Stimulated activated CD8-positive, alpha-beta memory T cell treated with anti-CD3 and anti-CD28 coated beads, Interleukin-4, amount 100 ng/mL, for 24 hours (primary cell): ENCODE results near the gene CDH5.

ENCODE experiments used
- DNase-seq: peaks from one replicate; pipeline ENCODE4 v3.0.0-alpha.2; 2020; ENCODE audit warnings: low read depth

The CDH5 gene

DNA sequence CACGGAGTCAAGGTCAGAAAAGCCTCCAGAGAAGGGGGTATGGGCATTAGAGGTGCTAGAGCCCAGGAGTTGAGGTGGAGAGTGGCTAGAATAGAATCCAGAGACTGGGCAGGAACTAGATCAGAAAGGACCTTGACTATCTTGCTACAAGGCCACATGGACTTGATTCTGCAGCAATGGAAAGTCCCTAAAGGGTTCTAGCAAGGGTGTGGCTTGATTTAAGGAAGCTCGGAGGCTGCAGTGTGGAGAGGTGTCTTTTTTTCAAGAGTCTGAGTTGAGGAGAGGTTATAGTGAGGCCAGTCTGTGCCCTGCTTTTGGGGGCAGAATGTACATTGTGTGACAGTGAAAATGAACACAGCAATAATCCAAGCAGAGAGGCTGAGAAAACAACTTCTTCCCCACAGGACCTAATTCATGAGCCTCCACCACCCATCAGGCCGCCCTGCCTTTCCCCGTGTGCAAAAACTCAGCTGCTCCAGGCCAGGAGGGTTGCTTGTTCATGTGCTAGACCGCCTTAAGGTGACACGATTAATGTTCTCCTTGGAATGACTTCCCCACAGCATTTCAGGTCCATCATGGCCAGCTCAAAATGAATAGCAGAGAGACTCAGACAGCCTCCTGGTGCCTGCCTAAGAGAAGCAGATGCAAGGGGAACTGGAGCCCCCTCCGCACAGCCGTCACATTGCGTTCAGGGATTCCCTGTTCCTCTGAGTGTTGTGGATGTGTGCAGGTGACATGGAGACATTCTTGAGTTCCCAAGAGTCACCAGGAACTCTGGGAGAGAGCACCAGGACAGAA is 51.9 kb downstream of the CDH5 start:
- no peak for DNase-seq

DNA sequence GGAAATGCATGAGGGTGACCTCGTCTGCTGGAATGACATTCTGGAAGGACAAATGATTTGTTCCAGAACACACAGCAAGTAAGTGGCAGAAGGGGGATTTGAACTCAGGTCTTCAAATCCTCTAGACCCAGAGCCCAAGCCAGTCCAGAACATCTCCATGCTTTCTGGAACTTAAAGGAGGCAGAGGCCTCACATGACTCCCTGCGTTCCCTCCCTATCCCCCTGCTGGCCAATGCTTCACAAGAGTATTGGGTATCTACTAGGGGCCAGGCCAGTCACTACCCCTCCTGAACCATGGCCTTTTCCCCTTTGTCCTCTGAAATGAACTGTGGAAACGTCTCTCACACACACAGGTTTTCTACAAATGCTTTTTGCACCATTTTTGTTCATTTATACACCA is 53.0 kb downstream of the CDH5 start:
- no peak for DNase-seq

DNA sequence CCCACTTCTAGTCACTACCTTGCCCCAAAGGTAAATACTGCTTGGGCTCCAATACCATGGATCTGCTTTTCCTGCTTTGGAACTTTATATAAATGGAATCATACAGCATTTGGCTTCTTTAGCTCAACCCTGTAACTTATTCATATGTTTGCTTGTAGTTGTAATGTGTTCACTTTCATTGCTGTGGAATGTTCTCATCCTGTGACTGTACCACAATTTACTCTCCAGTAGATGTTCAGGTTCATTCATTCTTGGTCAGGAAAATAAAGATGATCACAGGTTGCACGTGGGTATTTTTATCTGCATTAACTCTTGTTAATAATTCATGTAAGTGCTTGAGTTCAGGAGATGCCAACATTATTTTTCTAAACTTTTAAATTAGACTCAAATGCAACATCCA is 53.9 kb downstream of the CDH5 start:
- no peak for DNase-seq

- DNase-seq = no peak
These were observed 55.4 kb downstream of the CDH5 start for GRCh38 chr16:66421891-66422290.

GRCh38 chr16:66422366-66422765 is 55.9 kb downstream of the CDH5 start:
- DNase-seq = no peak

DNA sequence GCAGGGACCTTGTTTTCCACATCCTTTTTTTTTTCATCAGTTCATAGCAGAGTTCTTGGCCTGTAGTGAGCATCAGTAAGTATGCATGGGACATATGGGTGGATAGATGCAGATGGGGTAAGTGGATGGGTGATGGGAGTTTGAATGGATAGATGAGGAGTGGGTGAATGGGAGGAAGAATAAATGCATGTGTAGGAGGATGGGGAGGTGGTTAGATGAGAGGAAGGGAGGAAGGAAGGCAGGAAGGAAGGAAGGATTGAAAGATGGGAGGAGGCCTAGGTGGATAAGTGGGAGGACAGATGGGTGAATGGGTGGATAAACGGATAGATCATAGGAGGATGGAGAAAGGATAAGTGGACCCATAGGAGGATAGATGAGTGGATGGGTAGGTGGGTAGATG is 56.7 kb downstream of the CDH5 start:
- DNase-seq = no peak

GRCh38 chr16:66425651-66426050 is 59.2 kb downstream of the CDH5 start:
- DNase-seq = no peak

DNA sequence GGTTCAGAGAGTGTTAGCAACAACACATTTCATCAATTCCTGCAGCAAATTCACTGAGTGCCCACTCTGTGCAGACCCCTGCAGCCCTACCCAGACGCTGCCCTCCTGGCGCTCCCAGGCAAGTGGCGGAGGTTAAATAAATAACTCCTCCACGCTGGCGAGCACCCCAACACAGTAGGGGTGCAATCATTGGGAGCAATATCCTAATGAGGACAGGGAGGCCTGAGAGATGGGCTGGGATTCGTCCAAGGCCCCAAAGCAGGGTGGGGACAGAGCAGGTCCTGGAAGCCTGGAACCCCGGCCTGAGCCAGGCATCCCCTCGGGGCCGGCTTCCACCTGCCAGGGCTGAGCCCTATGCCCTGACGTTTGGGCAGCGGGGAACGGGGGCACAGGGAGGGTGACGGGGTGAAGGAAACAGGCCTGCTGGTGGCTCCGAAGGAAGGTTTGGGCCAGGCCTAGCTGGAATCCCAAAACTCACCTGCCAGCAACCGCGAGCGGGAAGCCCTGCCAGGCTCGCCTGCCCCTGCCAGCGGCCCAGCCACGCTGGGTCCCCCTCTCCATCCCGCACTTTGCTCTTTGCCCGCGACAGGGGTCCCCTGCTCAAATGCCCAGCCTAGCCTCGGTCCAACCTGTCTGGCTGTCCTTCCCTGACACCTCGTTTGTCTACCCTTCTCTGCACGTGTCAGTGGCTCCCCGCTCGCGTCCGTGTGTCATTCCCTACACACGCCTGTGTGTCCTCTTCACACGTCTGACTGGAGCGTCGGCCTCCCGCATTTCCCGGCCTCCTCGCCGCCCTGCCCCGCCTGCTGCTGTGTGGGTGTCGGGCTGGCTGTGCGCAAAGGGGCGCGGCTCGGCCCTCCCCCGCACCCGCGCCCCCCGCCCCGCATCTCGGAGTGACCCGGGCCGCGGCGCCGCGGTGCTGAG is 59.9 kb downstream of the CDH5 start:
- DNase-seq = no peak

DNA sequence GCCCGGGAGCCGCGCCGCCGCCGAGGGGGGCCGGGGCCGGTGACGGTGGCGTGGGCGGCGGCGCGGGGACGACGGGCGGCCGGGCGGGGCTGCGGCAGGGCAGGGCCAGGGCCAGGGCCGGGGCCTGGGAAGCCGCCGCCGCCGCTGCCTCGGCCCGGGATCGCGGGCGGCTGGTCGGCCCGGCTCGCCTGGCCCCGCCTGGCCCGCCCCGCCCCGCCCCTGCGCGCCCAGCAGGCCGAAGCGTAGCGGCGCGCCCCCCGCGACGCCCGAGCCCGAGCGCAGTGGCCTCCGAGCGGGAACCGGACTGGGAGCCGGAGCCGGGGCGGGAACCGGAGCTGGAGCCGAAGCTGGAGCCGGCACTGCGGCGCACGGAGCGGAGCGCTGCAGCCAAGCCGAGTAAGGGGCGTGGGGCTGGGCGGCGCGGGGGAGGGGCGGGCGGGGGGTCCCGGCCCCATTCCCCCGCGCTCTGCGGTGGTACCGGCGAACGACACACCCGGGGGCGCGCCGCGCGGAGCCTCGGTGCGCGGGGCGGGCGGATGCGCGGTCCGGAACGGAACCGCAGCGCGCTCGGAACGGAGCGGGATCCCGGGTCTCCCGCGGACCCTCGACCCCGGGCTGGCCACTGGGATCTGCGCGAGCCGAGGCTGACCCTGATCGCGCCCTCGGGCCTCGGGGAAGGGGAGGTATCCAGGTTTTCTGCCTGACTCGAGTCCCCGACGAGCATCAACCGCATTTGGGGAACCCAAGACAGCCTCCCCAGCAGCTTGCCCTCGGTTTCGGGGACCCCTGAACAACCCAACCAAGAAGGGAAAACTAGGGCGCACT is 60.8 kb downstream of the CDH5 start, which contains the start of gene BEAN1:
TSS of gene BEAN1 (plus strand) at position 260 of the 825 bp plus-strand sequence. CDS start 10,382 bp downstream, outside the sequence.
- DNase-seq = no peak

DNA sequence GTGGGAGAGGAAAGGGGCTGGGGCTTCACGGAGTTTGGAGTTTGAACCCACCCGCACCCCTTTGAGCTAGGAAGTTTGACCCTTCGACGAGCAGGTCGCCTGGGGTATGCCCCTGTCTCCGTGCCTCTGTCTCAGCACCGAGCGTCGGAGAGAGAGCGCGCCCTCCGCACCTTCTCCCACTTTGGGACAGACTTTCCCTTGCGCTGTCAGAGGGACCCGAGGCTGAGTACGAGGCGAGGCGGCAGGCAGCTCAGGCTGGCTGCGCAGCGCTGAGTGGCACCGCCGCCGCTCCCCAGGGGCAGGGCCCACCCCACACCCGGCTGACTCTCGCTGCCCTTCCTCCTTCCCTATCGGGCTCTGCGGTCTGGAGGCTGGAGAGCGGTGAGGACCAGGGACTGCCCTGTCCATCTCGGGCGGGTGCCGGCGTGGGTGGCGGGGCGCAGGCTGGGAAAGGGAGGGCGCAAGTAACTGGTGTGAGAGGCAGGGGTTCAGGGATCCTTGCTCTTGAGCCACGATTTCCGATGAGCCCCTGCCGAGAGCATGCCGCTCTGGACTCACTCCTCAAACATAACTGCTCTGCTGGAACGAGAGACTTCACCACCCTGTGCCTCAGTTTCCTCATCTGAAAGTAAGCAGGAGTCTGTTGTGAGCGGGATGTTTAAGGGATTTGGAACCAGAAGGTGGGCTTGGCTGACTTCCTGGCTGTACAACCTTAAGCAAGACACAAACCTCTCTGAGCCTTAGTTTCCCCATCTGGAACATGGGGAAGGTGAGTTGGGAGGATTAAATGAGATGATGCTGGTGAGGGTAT is 61.6 kb downstream of the CDH5 start:
- no peak for DNase-seq

- DNase-seq = no peak
These were observed 62.3 kb downstream of the CDH5 start for GRCh38 chr16:66428682-66429251.

GRCh38 chr16:66429290-66429962 is 62.9 kb downstream of the CDH5 start:
- DNase-seq = no peak

DNA sequence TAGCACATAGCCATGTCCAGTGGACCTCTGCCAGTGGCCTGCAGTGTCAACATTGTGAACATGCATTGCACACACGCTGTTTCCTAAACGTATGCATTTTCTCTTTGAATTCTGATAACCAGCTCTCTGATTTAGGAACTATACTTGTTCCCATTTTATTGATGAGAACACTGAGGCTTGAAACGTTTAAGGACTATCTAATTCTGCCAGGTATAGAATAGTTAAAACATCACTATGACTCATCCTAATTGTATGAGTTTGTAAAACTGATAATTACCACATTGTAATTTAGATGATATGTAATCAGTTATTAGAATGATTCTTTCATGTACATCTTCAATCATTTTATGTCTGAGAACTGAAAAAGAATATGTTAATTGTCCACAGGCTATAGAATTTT is 63.7 kb downstream of the CDH5 start:
- DNase-seq = no peak

GRCh38 chr16:66431760-66432159 is 65.3 kb downstream of the CDH5 start:
- no peak for DNase-seq

DNA sequence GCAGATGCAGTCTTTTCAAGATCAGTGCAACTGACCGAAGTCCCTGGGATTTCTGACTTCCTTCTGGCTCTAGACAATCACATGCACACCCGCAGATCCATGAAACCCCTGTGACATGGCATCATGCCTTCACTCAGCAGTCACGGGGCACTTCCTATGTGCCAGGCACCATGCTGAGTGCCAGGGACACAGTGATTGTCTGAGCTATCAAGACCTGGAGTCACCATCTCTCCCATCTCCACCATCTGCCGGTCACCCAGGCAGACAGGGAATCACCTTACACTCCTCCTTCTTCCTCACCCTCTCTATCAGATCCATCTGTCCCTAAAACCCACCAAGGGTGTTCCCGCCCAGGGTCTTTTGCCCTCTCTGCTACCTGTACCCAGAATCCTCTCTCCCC is 65.9 kb downstream of the CDH5 start:
- DNase-seq = no peak

DNA sequence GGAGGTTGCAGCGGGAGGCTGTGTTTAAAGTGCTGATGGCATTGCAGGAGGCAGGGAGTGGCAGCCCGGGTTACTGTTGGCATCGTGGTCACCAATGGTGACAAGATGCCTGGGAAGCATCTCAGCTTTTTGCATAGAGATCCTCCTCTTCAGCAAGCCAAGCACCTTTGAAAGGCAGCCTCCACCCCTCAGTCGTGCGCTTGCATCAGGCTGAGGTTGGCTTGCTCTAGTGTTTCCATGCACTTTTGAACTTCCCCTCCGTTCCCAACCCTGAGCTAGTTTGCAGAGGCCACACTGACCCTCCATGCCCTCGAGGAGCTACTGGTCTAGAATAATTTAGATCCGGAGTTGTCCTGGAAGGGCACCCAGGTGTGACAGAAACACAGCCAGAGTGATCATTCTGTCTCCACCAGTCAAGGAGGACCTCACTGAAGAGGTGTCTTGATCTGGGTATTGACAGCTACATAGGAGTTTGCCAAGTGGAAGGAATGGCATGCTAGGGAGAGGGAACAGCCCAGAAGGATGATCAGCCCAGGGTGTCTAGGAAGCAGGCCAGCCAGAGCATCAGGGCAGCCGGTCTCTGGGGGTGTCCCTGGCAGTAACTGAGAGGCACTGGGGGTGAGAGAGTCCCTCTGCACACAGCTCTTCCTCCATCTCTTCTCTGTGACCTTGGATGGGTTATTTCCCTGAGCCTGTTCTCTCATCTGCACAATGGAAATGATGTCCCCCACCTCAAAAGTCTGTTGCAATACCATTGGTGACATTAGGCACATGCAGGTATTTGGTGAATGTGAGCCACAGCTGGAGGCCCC is 68.3 kb downstream of the CDH5 start:
- no peak for DNase-seq

DNA sequence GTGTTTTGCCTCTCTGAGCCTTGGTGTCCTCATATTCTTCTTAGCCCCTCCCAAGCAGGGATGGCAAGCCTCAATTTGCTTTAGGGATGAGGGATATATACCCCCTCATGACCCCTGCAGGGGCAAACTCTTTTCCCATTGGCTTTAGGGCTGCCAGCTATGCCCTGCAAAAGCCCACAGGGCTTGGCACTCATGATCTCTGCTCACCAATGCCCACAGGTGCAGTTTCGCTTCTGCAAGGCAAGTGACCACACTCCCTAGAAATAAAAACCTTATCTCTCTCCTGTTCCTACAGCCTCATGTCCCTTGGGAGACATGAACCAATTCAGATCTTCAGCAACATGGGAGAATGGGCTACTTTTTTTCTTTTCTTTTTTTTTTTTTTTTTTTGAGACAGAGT is 69.4 kb downstream of the CDH5 start:
- DNase-seq = no peak

- no peak for DNase-seq
These were observed 71.0 kb downstream of the CDH5 start for GRCh38 chr16:66437391-66437945.

DNA sequence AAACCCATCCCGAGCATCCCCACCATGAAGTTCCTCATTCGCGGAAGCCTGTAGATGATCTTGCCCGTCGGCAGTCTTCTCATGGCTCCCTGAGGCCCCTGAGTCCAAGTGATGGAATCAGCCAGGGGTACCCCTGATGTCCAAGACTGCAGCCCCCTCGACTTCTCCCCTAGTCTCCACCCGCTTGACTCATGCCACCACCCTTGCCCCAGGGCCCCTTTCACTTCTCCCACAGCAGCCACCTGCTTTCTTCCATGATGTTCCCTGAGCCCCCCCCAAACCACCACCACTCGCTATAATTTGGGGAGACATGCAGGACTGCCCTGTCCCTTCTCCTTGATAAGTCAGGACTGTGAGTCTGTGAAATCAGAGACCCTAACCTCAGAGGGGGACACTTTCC is 72.0 kb downstream of the CDH5 start:
- DNase-seq = no peak
